Uterus (tissue), 4 donors: ENCODE results near the gene SCUBE3. TPM values are rescaled to one million over a fixed set of nuclear protein-coding genes. Genes with fewer than 3 reads are reported as not detected.

Experiments used
- DNase-seq, 2 donors: peaks; one replicate each; pipeline ENCODE4 v3.0.0-alpha.2; 2019 to 2020
- H3K27ac ChIP-seq, 2 donors: fragments of 200-600 bp; sonication (generic); 1 replicate in 1 of 2; 2 replicates in 1 of 2; pipeline ENCODE4 v1.5.1; 2016 to 2018
- H3K27me3 ChIP-seq, 2 donors: fragments of 200-600 bp; sonication (generic); one replicate each; pipeline ENCODE4 v1.5.1; 2018 to 2019; ENCODE audit warnings: control low read depth in 1 of 2
- H3K36me3 ChIP-seq, 2 donors: fragments of 200-600 bp; sonication (generic); one replicate each; pipeline ENCODE4 v1.5.1; 2019; ENCODE audit warnings: control low read depth in 1 of 2
- H3K4me1 ChIP-seq, 2 donors: fragments of 200-600 bp; sonication (generic); one replicate each; pipeline ENCODE4 v1.5.1; 2018 to 2019; ENCODE audit warnings: control low read depth in 1 of 2
- H3K4me3 ChIP-seq, 2 donors: fragments of 200-600 bp; sonication (generic); 1 replicate in 1 of 2; 2 replicates in 1 of 2; pipeline ENCODE4 v1.5.1; 2018 to 2019; ENCODE audit warnings: mild to moderate bottlenecking in 1 of 2
- H3K9me3 ChIP-seq, 2 donors: fragments of 200-600 bp; sonication (generic); one replicate each; pipeline ENCODE4 v1.5.1; 2019; ENCODE audit warnings: control low read depth in 1 of 2
- CTCF ChIP-seq, 4 experiments: fragments of 200-600 bp in 2 of 4; fragments of 450-650 bp in 2 of 4; sonication (generic) in 2 of 4; IDR thresholded peaks; one replicate each; pipeline ENCODE4 v1.5.1; 2016 to 2019; ENCODE audit warnings: antibody characterized with exemption in 4 of 4, mild to moderate bottlenecking in 2 of 4, moderate library complexity in 1 of 4
- POLR2A ChIP-seq, 2 donors: fragments of 450-650 bp; IDR thresholded peaks; one replicate each; pipeline ENCODE4 v1.6.1; 2016; ENCODE audit warnings: antibody characterized with exemption in 2 of 2, mild to moderate bottlenecking in 1 of 2, moderate library complexity in 1 of 2
- intact Hi-C: fragments of 100-400 bp; cut with DNase I; formaldehyde crosslinking; loops from one replicate; pipeline ENCODE4 v1.15.1; 2023; ENCODE audit warnings: low total_unique reads
- total RNA-seq, 4 donors: library from RNA; depleted of rRNA in 3 of 4; stranded (reverse); fragments of >200 nt in 3 of 4; gene quantifications; one replicate each; pipeline versions ENCODE4 v1.1.0 to v1.2.4, GENCODE V29; 2014 to 2023
- donor health status: DM: yes; HTN: yes; CAD: no.

Gene SCUBE3
- total RNA-seq, 4 donors from 2014 or later = 0.61 to 3.3 TPM; not detected in 2

- Histone ChIP-seq H3K36me3 (no peaks in the 10 kb centered on the region), H3K4me1 (peaks cover 0 to 4% of the 10 kb centered on the region in 2 donors), H3K27ac (no peak overlapping the region), H3K9me3 (no peaks in the 10 kb centered on the region), H3K27me3 (no peaks in the 10 kb centered on the region), H3K4me3 (no peak overlapping the region)
- intact Hi-C loops = no loop called here
- DNase-seq = no peak
- TF ChIP-seq CTCF (IDR thresholded peaks at IDR 0.05) (no peak), POLR2A (IDR thresholded peaks at IDR 0.05) (no peak)
Measured at GRCh38 chr6:35292494-35292893, 78.7 kb downstream of the SCUBE3 start.

- Histone ChIP-seq H3K36me3 (no peaks in the 10 kb centered on the region), H3K9me3 (no peaks in the 10 kb centered on the region), H3K27me3 (no peaks in the 10 kb centered on the region), H3K4me1 (peaks cover 0 to 4% of the 10 kb centered on the region in 2 donors), H3K27ac (no peak overlapping the region), H3K4me3 (no peak overlapping the region)
- no peak for TF ChIP-seq CTCF (IDR thresholded peaks at IDR 0.05)
- TF ChIP-seq POLR2A (IDR thresholded peaks at IDR 0.05) = no peak
- intact Hi-C loops = no loop called here
- no peak for DNase-seq
Measured at GRCh38 chr6:35293681-35294080, 79.9 kb downstream of the SCUBE3 start.

- H3K9me3 ChIP-seq = no peaks in the 10 kb centered on the region
- no peak overlapping the region for H3K4me3 ChIP-seq
- H3K27me3 ChIP-seq = no peaks in the 10 kb centered on the region
- TF ChIP-seq CTCF (IDR thresholded peaks at IDR 0.05) (peak; percentile 36 to 59 (median 52)), POLR2A (IDR thresholded peaks at IDR 0.05) (no peak)
- H3K4me1 ChIP-seq = peaks cover 0 to 4% of the 10 kb centered on the region in 2 donors
- no peaks in the 10 kb centered on the region for H3K36me3 ChIP-seq
- no peak for DNase-seq
- H3K27ac ChIP-seq = no peak overlapping the region
- intact Hi-C loops = no loop called here
Measured at GRCh38 chr6:35294308-35294945, 80.7 kb downstream of the SCUBE3 start.

GRCh38 chr6:35295036-35295435 is 81.3 kb downstream of the SCUBE3 start:
- Histone ChIP-seq H3K4me3 (no peak overlapping the region), H3K27ac (no peak overlapping the region), H3K27me3 (no peaks in the 10 kb centered on the region), H3K9me3 (no peaks in the 10 kb centered on the region), H3K36me3 (no peaks in the 10 kb centered on the region), H3K4me1 (peaks cover 0 to 4% of the 10 kb centered on the region in 2 donors)
- intact Hi-C loops = no loop called here
- TF ChIP-seq POLR2A (IDR thresholded peaks at IDR 0.05) (no peak), CTCF (IDR thresholded peaks at IDR 0.05) (no peak)
- DNase-seq = no peak

- Histone ChIP-seq H3K36me3 (no peaks in the 10 kb centered on the region), H3K27ac (no peak overlapping the region), H3K4me3 (no peak overlapping the region), H3K4me1 (peaks cover 0 to 4% of the 10 kb centered on the region in 2 donors), H3K9me3 (no peaks in the 10 kb centered on the region), H3K27me3 (no peaks in the 10 kb centered on the region)
- no peak for TF ChIP-seq CTCF (IDR thresholded peaks at IDR 0.05)
- no peak for TF ChIP-seq POLR2A (IDR thresholded peaks at IDR 0.05)
- intact Hi-C loops = no loop called here
- DNase-seq = no peak
Measured at GRCh38 chr6:35295521-35296315, 82.0 kb downstream of the SCUBE3 start.
